Measurements from ENCODE around the gene TIGD4.
A peak's percentile ranks its signal among the peaks of the same experiment; 100 is the strongest.
"Not testable (repeated sequence)": the region's sequence is repeated elsewhere in the genome, so short reads cannot be mapped to it uniquely, and the experiment has no call there.

TIGD4 gene

GRCh38 chr4:152780267-152780778 is 793 bp upstream of the TIGD4 start:
- H3K27ac ChIP-seq = peak overlapping the region; percentile 87
- no peak for TF ChIP-seq CTCF (conservative IDR thresholded peaks at IDR 0.05)

- peak overlapping the region; percentile 87 for H3K27ac ChIP-seq
- no peak for TF ChIP-seq CTCF (conservative IDR thresholded peaks at IDR 0.05)
Observed at GRCh38 chr4:152778656-152779512, 646 bp downstream of the TIGD4 start.

DNA sequence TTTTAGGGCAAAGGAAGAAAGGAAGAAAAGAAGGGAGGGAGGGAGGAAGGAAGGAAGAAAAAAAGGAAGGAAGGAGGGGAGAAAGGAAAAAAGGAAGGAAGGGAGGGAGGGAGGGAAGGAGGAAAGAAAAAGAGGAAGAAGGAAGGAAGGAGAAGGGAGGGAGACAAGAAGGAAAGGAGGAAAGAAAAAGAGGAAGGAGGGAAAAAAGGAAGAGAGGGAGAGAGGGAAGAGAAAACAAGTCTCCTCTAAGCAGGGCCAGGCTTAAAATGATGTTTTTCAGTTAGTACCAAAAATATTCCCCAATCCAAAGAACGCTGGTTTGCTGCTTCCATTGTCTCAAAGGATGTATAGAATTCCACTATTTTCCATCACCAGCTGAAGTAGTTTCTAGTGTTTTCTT is 2.0 kb downstream of the TIGD4 start:
- no peak for TF ChIP-seq CTCF (conservative IDR thresholded peaks at IDR 0.05)
- H3K27ac ChIP-seq = no peak overlapping the region

GRCh38 chr4:152776352-152776751 is 3.2 kb downstream of the TIGD4 start:
- H3K27ac ChIP-seq = no peak overlapping the region
- no peak for TF ChIP-seq CTCF (conservative IDR thresholded peaks at IDR 0.05)

DNA sequence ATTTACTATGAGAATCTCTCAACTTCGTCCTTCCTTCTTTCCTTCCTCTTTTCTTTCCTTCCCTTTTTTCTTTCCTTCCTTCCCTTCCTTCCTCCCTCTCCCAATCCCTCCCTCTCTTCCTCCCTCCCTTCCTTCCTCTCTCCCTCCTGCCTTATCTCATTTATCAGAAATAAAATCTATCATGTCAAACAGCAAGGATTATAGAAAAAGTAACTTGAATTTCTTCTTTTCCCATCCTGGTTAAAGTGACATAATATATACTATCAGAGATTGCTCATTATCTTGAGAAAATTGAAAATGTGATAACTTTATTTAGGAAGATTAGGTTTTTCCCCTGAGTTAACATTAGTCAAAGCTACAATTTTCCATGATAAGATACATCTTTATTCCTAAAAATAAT is 5.6 kb downstream of the TIGD4 start:
- no peak for TF ChIP-seq CTCF (conservative IDR thresholded peaks at IDR 0.05)
- no peak overlapping the region for H3K27ac ChIP-seq

DNA sequence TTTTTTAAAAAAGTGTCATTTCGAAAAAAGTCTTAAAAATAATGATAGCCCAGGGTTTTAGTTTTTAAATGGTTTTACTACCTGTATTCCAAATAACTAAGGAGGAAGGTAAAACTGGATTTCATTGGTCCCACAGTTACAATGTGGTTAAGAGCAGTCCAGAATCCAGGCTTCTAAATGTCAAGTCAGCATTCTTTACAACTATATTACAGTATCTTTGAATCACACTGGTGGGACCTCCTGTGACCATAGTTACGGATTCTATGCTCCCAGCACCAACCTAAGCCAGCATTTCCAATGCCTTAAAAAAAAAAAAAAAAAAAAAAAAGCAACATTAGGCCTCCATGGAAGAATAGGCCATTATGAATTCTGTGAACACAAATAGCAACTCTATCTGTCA is 6.2 kb downstream of the TIGD4 start:
- TF ChIP-seq CTCF (conservative IDR thresholded peaks at IDR 0.05) = no peak
- no peak overlapping the region for H3K27ac ChIP-seq

GRCh38 chr4:152771741-152772533 is 7.6 kb downstream of the TIGD4 start:
- TF ChIP-seq CTCF (conservative IDR thresholded peaks at IDR 0.05) = no peak
- H3K27ac ChIP-seq = no peak overlapping the region

GRCh38 chr4:152765069-152765737 is 14.3 kb downstream of the TIGD4 start:
- not testable (repeated sequence) for H3K27ac ChIP-seq

All from VCaP (cell line).